GM15510 (cell line): ENCODE results near the gene PLEKHA6.

Experiments
- POLR2A ChIP-seq: IDR thresholded peaks from 3 replicates; pipeline ENCODE4 v1.6.1; 2011; ENCODE audit warnings: borderline replicate concordance; ENCODE audit not compliant: insufficient read length; ENCODE audit errors: extremely low read depth

PLEKHA6 gene

GRCh38 chr1:204350312-204350711 lies 9.4 kb downstream of the PLEKHA6 start:
- no peak for TF ChIP-seq POLR2A

- TF ChIP-seq POLR2A, result no peak
These were observed 10.1 kb downstream of the PLEKHA6 start for GRCh38 chr1:204349602-204350001.

- TF ChIP-seq POLR2A, result no peak
These were observed 11.0 kb downstream of the PLEKHA6 start for GRCh38 chr1:204348722-204349121.

- no peak for TF ChIP-seq POLR2A
These were observed 11.5 kb downstream of the PLEKHA6 start for GRCh38 chr1:204348242-204348641.

GRCh38 chr1:204345941-204346645 lies 13.6 kb downstream of the PLEKHA6 start:
- TF ChIP-seq POLR2A, result no peak

- no peak for TF ChIP-seq POLR2A
These were observed 14.3 kb downstream of the PLEKHA6 start for GRCh38 chr1:204345438-204345841.

- TF ChIP-seq POLR2A, result no peak
These were observed 14.9 kb downstream of the PLEKHA6 start for GRCh38 chr1:204344665-204345355.

GRCh38 chr1:204343802-204344201 lies 15.9 kb downstream of the PLEKHA6 start:
- TF ChIP-seq POLR2A, result no peak

GRCh38 chr1:204343247-204343646 lies 16.5 kb downstream of the PLEKHA6 start:
- no peak for TF ChIP-seq POLR2A

- TF ChIP-seq POLR2A, result no peak
These were observed 17.4 kb downstream of the PLEKHA6 start for GRCh38 chr1:204342310-204342709.

GRCh38 chr1:204341380-204341779 lies 18.3 kb downstream of the PLEKHA6 start:
- TF ChIP-seq POLR2A, result no peak

GRCh38 chr1:204340081-204340889 lies 19.4 kb downstream of the PLEKHA6 start:
- no peak for TF ChIP-seq POLR2A

- TF ChIP-seq POLR2A, result no peak
These were observed 20.2 kb downstream of the PLEKHA6 start for GRCh38 chr1:204339541-204339940.

- no peak for TF ChIP-seq POLR2A
These were observed 20.7 kb downstream of the PLEKHA6 start for GRCh38 chr1:204338997-204339396.

GRCh38 chr1:204338360-204338759 lies 21.4 kb downstream of the PLEKHA6 start:
- TF ChIP-seq POLR2A, result no peak
